HCT116 (cell line): ENCODE results near the gene FOXC2. TPM values are rescaled to one million over a fixed set of nuclear protein-coding genes. Genes with fewer than 3 reads are reported as not detected.

Source experiments
- ATAC-seq: fragments of 200-7000 bp; cut with Tn5 transposase; 2 replicates; pipeline ENCODE4 v1.9.1; 2020; ENCODE audit warnings: mild to moderate bottlenecking, moderate library complexity
- BruUV-seq: library from RNA; stranded (reverse); fragments of 400-500 nt; replicated peaks from 2 replicates; lab custom pipeline; 2021; lab: Mats Ljungman, UMichigan
- CTCF ChIA-PET: fragments of 300-600 bp; sonication (Branson Sonifier 250); formaldehyde crosslinking; loops from one replicate; lab custom pipeline; 2021; ENCODE audit warnings: antibody characterized with exemption; lab: Charles Lee
- POLR2A ChIA-PET: fragments of 300-600, 350-600 bp; sonication (Branson Sonifier 250); formaldehyde crosslinking; loops from one replicate; lab custom pipeline; 2021; ENCODE audit warnings: antibody characterized with exemption; lab: Charles Lee
- RAD21 ChIA-PET, 2 experiments: fragments of 300-600 bp; sonication (Branson Sonifier 250); formaldehyde crosslinking; loops; one replicate each; lab custom pipeline; 2023; ENCODE audit warnings: low total read pairs in 2 of 2; ENCODE audit not compliant: uncharacterized antibody in 2 of 2, unreplicated experiment in 2 of 2, low non-redundant PET in 1 of 2; lab: Charles Lee
- DNase-seq: peaks from one replicate; pipeline ENCODE4 v3.0.0-alpha.2; 2010; ENCODE audit warnings: low read depth, low spot score
- H2AFZ ChIP-seq: fragments of 200-600 bp; shearing (Covaris generic), sonication (generic); 2 replicates; pipeline ENCODE4 v1.6.1; 2017; ENCODE audit warnings: low read depth, mixed run types, mixed read lengths, antibody characterized with exemption, low read length; ENCODE audit not compliant: poor library complexity, severe bottlenecking
- H3K27ac ChIP-seq: 2 replicates; pipeline ENCODE4 v1.5.1; 2012; ENCODE audit warnings: low read depth, low read length
- H3K27me3 ChIP-seq: fragments of 200-600 bp; sonication (generic); 2 replicates; pipeline ENCODE4 v1.6.1; 2016; ENCODE audit warnings: mixed run types, low read length, mixed read lengths; ENCODE audit not compliant: insufficient read depth
- H3K36me3 ChIP-seq, 2 experiments: fragments of 200-500 bp in 1 of 2; fragments of 200-600 bp in 1 of 2; sonication (Bioruptor generic) in 1 of 2; sonication (generic) in 1 of 2; 2 replicates each; pipeline versions ENCODE4 v1.5.1 to v1.6.1; 2014 to 2016; ENCODE audit warnings: low read length in 2 of 2, inconsistent platforms in 1 of 2, mixed read lengths in 1 of 2, mixed run types in 1 of 2; ENCODE audit not compliant: insufficient read depth in 2 of 2, control insufficient read depth in 1 of 2
- H3K4me1 ChIP-seq, 2 experiments: fragments of 200-600 bp in 1 of 2; sonication (generic) in 1 of 2; 2 replicates each; pipeline versions ENCODE4 v1.5.1 to v1.6.1; 2012 to 2017; ENCODE audit warnings: low read length in 2 of 2, inconsistent platforms in 1 of 2, mild to moderate bottlenecking in 1 of 2, mixed read lengths in 1 of 2, mixed run types in 1 of 2, moderate library complexity in 1 of 2; ENCODE audit not compliant: insufficient read depth in 2 of 2, control insufficient read depth in 1 of 2
- H3K4me2 ChIP-seq: fragments of 200-600 bp; sonication (generic); 2 replicates; pipeline ENCODE4 v1.6.1; 2017; ENCODE audit warnings: mixed run types, low read length, mixed read lengths
- H3K4me3 ChIP-seq, 2 experiments: fragments of 200-600 bp in 1 of 2; sonication (generic) in 1 of 2; replicated peaks in 1 of 2; 2 replicates each; pipeline ENCODE4 v1.5.1; 2011 to 2016; ENCODE audit warnings: low read length in 2 of 2, control low read depth in 1 of 2, low read depth in 1 of 2, mild to moderate bottlenecking in 1 of 2, mixed read lengths in 1 of 2, mixed run types in 1 of 2
- H3K79me2 ChIP-seq: fragments of 200-600 bp; sonication (generic); 2 replicates; pipeline ENCODE4 v1.6.1; 2017; ENCODE audit warnings: mild to moderate bottlenecking, mixed run types, low read length, moderate library complexity, mixed read lengths; ENCODE audit not compliant: insufficient read depth
- H3K9ac ChIP-seq: fragments of 200-600 bp; sonication (generic); 2 replicates; pipeline ENCODE4 v1.6.1; 2016; ENCODE audit warnings: low read length, mixed read lengths
- H3K9me2 ChIP-seq: fragments of 200-600 bp; sonication (generic), shearing (Covaris generic); 2 replicates; pipeline ENCODE4 v1.6.1; 2017; ENCODE audit warnings: mixed run types, mild to moderate bottlenecking, moderate library complexity; ENCODE audit not compliant: insufficient read depth
- H3K9me3 ChIP-seq, 2 experiments: fragments of 200-500 bp in 1 of 2; fragments of 200-600 bp in 1 of 2; sonication (Bioruptor generic) in 1 of 2; sonication (generic) in 1 of 2; 2 replicates each; pipeline ENCODE4 v1.6.1; 2014 to 2017; ENCODE audit warnings: low read length in 2 of 2, mixed read lengths in 2 of 2, inconsistent platforms in 1 of 2, low read depth in 1 of 2, mild to moderate bottlenecking in 1 of 2, mixed run types in 1 of 2, moderate library complexity in 1 of 2; ENCODE audit not compliant: control insufficient read depth in 1 of 2, insufficient read depth in 1 of 2
- H4K20me1 ChIP-seq: fragments of 200-600 bp; sonication (generic), shearing (Covaris generic); 2 replicates; pipeline ENCODE4 v1.6.1; 2017; ENCODE audit warnings: mixed run types, mild to moderate bottlenecking, moderate library complexity; ENCODE audit not compliant: insufficient read depth
- CEBPB ChIP-seq: IDR thresholded peaks from 2 replicates; pipeline ENCODE4 v1.6.1; 2012; ENCODE audit warnings: low read depth
- EGR1 ChIP-seq: IDR thresholded peaks from 2 replicates; pipeline ENCODE4 v1.6.1; 2012; ENCODE audit warnings: low read depth
- EZH2phosphoT487 ChIP-seq: fragments of 200-600 bp; IDR thresholded peaks from 2 replicates; pipeline ENCODE4 v1.6.1; 2018; ENCODE audit warnings: antibody characterized with exemption, borderline replicate concordance
- JUND ChIP-seq: IDR thresholded peaks from 2 replicates; pipeline ENCODE4 v1.6.1; 2012
- POLR2A ChIP-seq: IDR thresholded peaks from 2 replicates; pipeline ENCODE4 v1.7.0; 2011; ENCODE audit warnings: borderline replicate concordance; ENCODE audit not compliant: insufficient read depth, insufficient read length; ENCODE audit errors: extremely low read depth
- SIN3A ChIP-seq: IDR thresholded peaks from 2 replicates; pipeline ENCODE4 v1.6.1; 2012; ENCODE audit warnings: low read depth
- SP1 ChIP-seq: IDR thresholded peaks from 2 replicates; pipeline ENCODE4 v1.6.1; 2012; ENCODE audit warnings: low read depth
- SRF ChIP-seq: IDR thresholded peaks from 2 replicates; pipeline ENCODE4 v1.6.1; 2012; ENCODE audit warnings: low read depth
- TCF7L2 ChIP-seq: IDR thresholded peaks from 2 replicates; pipeline ENCODE4 v1.7.0; 2011; ENCODE audit warnings: borderline replicate concordance, inconsistent platforms; ENCODE audit not compliant: insufficient read depth, insufficient read length; ENCODE audit errors: extremely low read depth
- intact Hi-C: fragments of 100-400 bp; cut with micrococcal nuclease; formaldehyde crosslinking; loops from 2 replicates; pipeline ENCODE4 v1.10.0; 2022
- total RNA-seq: library from RNA; stranded (reverse); gene quantifications from one replicate; pipeline ENCODE4 v1.2.1, GENCODE V29; 2021; ENCODE audit not compliant: unreplicated experiment
- TF ChIP-seq, protein P1 (sequence below): IDR thresholded peaks from 2 replicates; pipeline ENCODE4 v1.6.1; 2012
- TF ChIP-seq, protein P2 (sequence below): IDR thresholded peaks from 2 replicates; pipeline ENCODE4 v1.6.1; 2012; ENCODE audit warnings: low read depth

The FOXC2 gene
- total RNA-seq, 1 experiment from 2014 or later = 0.22 TPM

DNA sequence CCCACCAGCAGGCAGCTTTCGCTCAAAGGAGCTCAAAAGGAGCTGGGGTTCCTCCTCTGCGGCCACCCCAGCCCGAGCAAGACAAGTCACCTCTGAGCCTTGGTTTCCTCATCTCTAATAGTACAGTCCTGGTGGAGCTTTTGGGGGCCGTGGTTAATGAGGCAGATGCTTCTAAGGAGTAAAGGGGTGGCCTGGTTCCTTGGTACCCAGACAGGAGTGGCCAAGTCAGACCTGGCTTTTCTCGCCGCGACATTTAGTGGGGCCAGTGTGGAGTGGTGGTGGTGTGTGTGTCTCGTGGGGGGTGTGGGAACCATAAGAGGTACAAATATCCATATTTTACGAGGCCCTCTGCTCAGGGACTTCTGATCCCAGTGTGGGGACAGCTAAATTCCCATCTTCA lies 49.6 kb upstream of the FOXC2 start:
- Histone ChIP-seq H3K4me3 (no peak overlapping the region), H3K4me2 (no peak overlapping the region), H4K20me1 (no peaks in the 10 kb centered on the region), H3K9ac (no peak overlapping the region), H2AFZ (no peak overlapping the region), H3K36me3 (no peaks in the 10 kb centered on the region), H3K9me3 (no peaks in the 10 kb centered on the region), H3K79me2 (no peaks in the 10 kb centered on the region), H3K27ac (no peak overlapping the region), H3K9me2 (no peaks in the 10 kb centered on the region), H3K4me1 (peaks cover 4 to 13% of the 10 kb centered on the region in 2 experiments; a peak in 3 of 4 replicates), H3K27me3 (no peaks in the 10 kb centered on the region)
- no peak for ATAC-seq
- DNase-seq = no peak
- intact Hi-C loops = loop anchor here (1.0 kb wide), 2 partner anchors 176 to 265 kb away; no protein-coding TSS in a partner anchor
- ChIA-PET CTCF (interaction anchor here (1.0 to 3.5 kb wide), 16 partner anchors 9 to 697 kb away, joined by 3 to 139 read pairs (median 8); no protein-coding TSS in a partner anchor), POLR2A (interaction anchor here (0.5 to 1.6 kb wide), 5 partner anchors 82 to 696 kb away, joined by 3 to 4 read pairs (median 3); no protein-coding TSS in a partner anchor), RAD21 (interaction anchor here (0.6 to 3.5 kb wide), 13 partner anchors 176 to 698 kb away, joined by 3 to 32 read pairs (median 9); no protein-coding TSS in a partner anchor)
- TF ChIP-seq EGR1 (no peak), SIN3A (no peak), POLR2A (no peak), TCF7L2 (no peak), CEBPB (no peak), EZH2phosphoT487 (no peak), SRF (no peak), JUND (no peak), SP1 (no peak)
- TF ChIP-seq, protein P1, sequence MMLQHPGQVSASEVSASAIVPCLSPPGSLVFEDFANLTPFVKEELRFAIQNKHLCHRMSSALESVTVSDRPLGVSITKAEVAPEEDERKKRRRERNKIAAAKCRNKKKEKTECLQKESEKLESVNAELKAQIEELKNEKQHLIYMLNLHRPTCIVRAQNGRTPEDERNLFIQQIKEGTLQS = no peak
- TF ChIP-seq, protein P2, sequence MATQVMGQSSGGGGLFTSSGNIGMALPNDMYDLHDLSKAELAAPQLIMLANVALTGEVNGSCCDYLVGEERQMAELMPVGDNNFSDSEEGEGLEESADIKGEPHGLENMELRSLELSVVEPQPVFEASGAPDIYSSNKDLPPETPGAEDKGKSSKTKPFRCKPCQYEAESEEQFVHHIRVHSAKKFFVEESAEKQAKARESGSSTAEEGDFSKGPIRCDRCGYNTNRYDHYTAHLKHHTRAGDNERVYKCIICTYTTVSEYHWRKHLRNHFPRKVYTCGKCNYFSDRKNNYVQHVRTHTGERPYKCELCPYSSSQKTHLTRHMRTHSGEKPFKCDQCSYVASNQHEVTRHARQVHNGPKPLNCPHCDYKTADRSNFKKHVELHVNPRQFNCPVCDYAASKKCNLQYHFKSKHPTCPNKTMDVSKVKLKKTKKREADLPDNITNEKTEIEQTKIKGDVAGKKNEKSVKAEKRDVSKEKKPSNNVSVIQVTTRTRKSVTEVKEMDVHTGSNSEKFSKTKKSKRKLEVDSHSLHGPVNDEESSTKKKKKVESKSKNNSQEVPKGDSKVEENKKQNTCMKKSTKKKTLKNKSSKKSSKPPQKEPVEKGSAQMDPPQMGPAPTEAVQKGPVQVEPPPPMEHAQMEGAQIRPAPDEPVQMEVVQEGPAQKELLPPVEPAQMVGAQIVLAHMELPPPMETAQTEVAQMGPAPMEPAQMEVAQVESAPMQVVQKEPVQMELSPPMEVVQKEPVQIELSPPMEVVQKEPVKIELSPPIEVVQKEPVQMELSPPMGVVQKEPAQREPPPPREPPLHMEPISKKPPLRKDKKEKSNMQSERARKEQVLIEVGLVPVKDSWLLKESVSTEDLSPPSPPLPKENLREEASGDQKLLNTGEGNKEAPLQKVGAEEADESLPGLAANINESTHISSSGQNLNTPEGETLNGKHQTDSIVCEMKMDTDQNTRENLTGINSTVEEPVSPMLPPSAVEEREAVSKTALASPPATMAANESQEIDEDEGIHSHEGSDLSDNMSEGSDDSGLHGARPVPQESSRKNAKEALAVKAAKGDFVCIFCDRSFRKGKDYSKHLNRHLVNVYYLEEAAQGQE = no peak
- BruUV-seq = no TSS peak
